HG02870 (cell line): ENCODE measurements around the gene TIMM13.

ENCODE experiments used
- ATAC-seq: cut with Tn5 transposase; IDR thresholded peaks from one replicate; pipeline ENCODE4 v1.9.1; 2021; ENCODE audit warnings: mild to moderate bottlenecking, moderate library complexity; ENCODE audit not compliant: unreplicated experiment

The TIMM13 gene

GRCh38 chr19:2455851-2456570 is 28.6 kb upstream of the TIMM13 start:
- ATAC-seq, result no peak

- ATAC-seq, result no peak
These were observed 27.8 kb upstream of the TIMM13 start for GRCh38 chr19:2454962-2455850.

- no peak for ATAC-seq
These were observed 27.0 kb upstream of the TIMM13 start for GRCh38 chr19:2454199-2454961.

GRCh38 chr19:2453431-2454025 is 26.1 kb upstream of the TIMM13 start:
- ATAC-seq, result no peak

GRCh38 chr19:2451741-2452140 is 24.4 kb upstream of the TIMM13 start:
- ATAC-seq, result no peak

GRCh38 chr19:2451138-2451537 is 23.8 kb upstream of the TIMM13 start:
- no peak for ATAC-seq

DNA sequence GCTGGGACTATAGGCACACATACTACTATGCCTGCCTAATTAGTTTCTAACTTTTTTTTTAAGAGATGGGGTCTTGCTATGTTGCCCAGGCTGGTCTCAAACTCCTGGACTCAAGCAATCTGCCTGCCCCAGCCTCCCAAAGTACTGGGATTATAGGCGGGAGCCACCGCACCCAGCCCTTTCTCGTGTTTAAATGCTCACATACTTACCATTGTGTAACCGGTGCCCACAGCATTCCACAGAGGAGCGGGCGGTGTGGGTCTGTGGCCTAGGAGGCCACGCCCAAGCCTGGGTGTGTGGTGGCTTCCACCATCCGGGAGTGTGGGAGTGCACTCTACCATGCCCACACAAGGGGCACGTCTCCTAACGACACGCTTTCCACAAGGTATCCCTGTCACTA is 21.6 kb upstream of the TIMM13 start:
- ATAC-seq, result no peak

DNA sequence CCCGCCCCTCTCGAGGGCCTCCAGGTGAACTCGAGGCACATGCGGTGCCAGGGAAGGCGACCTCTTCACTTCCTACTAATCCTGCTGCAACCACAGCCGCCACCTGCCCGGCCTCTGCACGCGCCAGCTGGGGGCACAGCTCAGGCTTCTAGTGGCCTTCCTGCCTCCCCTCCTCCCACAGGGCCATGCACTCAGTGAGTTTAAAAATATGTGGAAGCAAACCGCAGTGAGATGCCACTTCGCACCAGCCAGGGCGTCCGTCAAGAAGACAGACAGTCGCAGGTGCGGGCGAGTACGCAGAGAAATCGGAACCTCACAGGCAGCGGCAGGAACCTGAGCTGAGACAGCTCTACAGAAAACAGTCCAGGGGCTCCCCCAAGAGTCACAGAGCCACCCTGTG is 19.0 kb upstream of the TIMM13 start:
- ATAC-seq, result no peak

DNA sequence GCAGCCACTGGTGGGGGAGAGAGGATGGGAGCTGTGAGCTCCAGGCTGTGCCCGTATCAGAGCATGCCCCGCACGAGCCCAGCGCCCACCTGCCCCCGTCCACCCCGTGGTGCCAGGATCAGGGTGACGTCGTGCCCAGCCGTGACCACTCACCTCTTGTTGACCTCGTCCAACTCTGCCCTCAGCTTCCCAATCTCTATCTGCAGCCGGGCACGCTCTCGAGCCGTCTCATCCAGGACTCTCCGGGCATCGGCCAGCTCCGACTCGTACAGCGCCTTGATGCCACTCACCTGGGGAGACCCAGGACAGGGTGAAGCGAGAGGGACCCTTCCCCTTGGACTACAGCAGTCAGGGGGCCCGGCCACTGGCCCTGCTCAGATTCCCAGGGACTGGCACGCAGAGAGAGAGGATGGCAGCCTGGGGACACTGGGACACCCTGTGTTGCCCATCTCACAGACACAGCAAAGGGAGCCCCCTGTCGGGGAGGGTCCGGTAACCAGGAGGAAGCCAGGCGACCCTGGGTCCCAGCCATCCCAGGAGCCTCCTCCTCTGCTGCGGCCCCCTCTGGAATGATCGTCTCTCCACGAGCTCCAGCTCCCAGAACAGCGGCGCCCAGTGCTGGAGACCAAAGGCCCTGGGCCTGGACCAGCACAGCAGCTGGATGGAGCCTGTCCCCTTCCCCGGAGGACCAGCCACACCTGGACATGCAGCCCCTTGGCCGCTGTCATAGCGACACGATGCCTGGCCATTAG is 17.0 kb upstream of the TIMM13 start:
- ATAC-seq, result no peak

GRCh38 chr19:2443785-2444182 is 16.4 kb upstream of the TIMM13 start:
- no peak for ATAC-seq

- no peak for ATAC-seq
These were observed 15.9 kb upstream of the TIMM13 start for GRCh38 chr19:2443116-2443784.

DNA sequence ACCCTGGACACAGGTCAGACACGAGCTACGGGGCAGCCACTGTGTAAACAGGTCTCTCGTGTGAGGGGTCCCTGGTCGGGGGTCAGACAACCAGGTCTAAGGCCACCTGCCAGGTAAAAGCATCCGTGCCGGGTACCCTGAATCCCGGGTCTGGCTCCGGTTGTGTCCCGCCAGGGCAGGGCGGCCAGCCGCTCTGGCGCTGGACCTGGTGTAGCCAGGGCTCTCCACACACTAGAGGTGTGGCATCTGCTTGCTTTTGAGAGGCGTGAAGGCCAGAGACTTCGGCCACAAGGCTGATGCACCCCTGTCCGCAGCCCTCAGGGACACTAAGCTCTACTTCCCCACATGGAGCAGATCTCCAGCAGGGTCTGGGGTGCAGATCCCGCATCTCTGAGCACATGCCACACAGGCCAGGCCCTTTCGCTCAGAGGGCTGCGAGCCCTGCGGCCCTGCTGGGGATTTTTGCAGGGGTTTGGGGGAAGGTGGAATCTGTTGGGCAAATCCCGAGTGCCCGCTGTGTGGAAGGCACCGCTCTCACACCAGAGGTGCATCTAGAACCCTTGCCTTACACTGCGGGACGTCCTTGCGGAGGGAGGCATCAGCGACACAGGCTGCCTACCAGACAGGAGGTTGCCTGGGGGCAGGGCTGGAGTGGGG is 13.8 kb upstream of the TIMM13 start:
- no peak for ATAC-seq

DNA sequence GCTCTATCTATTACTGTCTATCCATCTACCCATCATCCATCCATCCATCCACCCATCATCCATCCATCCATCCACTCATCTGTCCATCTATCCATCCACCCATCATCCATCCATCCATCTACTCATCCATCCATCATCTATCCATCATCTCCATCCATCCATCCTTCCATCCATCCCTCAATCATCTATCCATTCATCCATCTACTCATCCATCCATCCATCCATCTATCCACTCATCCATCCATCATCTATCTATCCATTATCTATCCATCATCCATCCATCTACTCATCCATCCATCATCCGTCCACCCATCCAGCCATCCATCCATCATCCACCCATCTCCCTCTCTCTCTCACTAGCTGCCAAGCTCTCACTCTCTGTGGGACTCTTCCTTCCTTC is 13.1 kb upstream of the TIMM13 start:
- ATAC-seq, result no peak

DNA sequence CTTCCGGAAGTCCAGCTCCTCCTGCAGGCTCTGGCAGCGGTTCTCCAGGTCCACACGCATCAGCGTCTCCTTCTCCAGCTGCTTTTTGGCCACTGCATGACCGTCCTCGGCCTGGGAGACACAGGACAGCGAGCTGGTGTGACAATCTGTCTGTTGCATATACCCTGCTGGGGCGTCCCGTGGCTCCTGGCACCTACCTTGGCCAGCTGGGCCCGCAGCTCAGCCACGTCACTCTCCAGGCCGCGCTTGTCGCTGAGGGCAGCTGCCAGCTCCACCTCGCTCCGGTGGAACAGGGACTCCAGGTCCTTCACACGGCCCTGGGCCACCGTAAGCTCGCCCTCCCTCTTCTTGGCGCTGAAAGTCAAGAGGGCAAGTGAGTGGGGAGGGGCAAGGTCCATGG is 10.8 kb upstream of the TIMM13 start:
- no peak for ATAC-seq

- no peak for ATAC-seq
These were observed 9.5 kb upstream of the TIMM13 start for GRCh38 chr19:2436926-2437325.

DNA sequence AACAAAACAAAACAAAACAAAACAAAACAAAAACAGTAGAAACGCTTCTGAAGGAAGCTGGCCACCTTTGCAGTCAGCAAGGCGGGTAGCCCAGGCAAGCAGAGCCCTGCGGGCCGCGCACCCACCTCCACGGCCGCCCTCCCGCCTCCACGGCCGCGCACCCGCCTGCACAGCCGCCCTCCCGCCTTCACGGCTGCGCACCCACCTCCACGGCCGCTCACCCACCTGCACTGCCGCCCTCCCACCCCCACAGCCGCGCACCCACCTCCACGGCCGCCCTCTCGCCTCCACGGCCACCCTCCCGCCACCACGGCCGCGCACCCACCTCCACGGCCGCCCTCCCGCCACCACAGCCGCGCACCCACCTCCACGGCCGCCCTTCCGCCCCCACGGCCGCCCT is 9.0 kb upstream of the TIMM13 start:
- no peak for ATAC-seq

DNA sequence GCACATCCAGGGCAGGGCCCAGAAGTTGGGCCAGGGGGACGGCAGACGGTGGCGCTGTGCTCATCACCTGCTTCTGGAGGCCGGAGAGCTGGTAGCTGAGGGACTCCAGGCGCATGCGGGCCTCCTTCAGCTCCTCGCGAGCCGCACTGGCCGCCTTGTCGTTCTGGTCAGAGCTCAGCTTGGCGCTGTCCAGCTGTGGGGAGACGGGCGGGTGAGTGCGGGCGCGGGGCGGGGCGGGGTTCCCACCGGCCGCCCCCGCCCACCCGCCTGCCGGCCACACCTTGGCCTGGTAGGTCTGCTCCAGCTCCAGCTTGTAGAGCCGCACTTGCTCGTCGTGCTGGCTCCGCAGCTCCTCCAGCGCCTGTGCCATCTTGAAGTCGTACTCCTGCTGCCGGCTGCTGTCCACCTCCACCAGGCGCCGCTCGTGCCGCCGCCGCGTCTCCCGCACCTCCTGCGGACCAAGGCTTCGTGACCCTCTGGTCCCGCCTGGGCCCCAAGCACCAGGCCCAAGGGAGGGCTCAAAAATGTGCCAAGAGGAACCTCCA is 7.4 kb upstream of the TIMM13 start:
- ATAC-seq, result no peak

GRCh38 chr19:2434267-2434666 is 6.9 kb upstream of the TIMM13 start:
- no peak for ATAC-seq

GRCh38 chr19:2433854-2434253 is 6.5 kb upstream of the TIMM13 start:
- ATAC-seq, result no peak
